Measurements from ENCODE around the gene PDE7B.
"Not testable (repeated sequence)": the region's sequence is repeated elsewhere in the genome, so short reads cannot be mapped to it uniquely, and the experiment has no call there.

DNA sequence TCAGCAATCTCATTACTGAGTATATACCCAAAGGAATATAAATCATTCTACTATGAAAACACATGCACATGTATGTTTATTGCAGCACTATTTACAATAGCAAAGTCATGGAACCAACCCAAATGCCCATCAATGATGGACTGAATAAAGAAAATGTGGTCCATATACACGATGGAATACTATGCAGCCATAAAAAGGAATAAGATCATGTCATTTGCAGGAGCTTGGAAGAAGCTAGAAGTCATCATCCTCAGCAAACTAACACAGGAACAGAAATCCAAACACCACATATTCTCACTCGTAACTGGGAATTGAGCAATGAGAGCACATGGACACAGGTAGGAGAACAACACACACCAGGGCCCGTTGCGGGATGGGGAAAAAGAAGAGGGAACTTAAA, 373.5 kb downstream of the PDE7B start:
- TF ChIP-seq CTCF (IDR thresholded peaks at IDR 0.05); EP300 (IDR thresholded peaks at IDR 0.05); POLR2AphosphoS5 (IDR thresholded peaks at IDR 0.05); POLR2A (IDR thresholded peaks at IDR 0.05; ENCODE audit: low read depth): not testable (repeated sequence)
